Body of pancreas (tissue), 4 donors: ENCODE measurements around the gene FIBP.

Source experiments
- CTCF ChIP-seq, 7 experiments: fragments of 450-650 bp in 4 of 7; fragments of 200-600 bp in 3 of 7; sonication (generic) in 3 of 7; IDR thresholded peaks; one replicate each; pipeline ENCODE4 v1.5.1; 2016 to 2019; ENCODE audit warnings: antibody characterized with exemption in 7 of 7
- POLR2A ChIP-seq, 3 donors: fragments of 450-650 bp; IDR thresholded peaks; one replicate each; pipeline ENCODE4 v1.6.1; 2016; ENCODE audit warnings: antibody characterized with exemption in 3 of 3, mild to moderate bottlenecking in 2 of 3

- TF ChIP-seq CTCF (IDR thresholded peaks at IDR 0.05) (no peak), POLR2A (IDR thresholded peaks at IDR 0.05) (no peak)
These were observed 43.7 kb upstream of the FIBP start for GRCh38 chr11:65931773-65932557.
